Measurements from ENCODE around the gene ERBB4. TPM values are rescaled to one million over a fixed set of nuclear protein-coding genes. Genes with fewer than 3 reads are reported as not detected.

ERBB4 gene
- total and polyA plus RNA-seq, 10 of the 15 experiments (the other 5 are each of a cell fraction or from before 2014, with no cell fraction given), result under 0.01 to 0.23 (median 0.01) TPM; not detected in 4

DNA sequence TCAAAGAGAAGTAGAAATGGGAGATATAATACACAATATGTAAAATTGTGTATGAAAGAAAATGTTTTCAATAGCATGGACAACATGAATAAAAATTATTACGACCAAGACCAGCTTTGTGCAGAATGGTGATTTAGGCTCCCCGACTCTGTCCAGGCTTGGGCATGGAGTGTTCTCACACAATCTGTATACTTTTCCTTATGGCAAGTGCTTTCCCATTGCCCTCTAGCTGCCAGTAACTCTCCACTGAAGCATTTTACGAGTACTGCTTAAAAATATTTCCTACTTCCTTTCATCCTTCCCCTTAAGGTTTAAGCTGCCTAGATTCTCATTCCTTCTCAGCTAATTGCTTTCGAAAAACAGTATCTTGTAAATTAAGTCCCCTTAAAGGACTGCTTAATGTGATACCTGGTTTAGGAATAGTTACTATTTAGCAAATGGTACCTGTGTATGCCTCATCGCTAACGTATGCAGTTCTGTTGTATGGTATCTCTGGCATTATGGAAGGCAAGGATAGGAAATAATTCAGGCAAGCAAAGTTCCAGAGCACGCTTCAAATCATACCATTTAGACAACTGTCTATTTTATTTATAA is 714.6 kb downstream of the ERBB4 start (continued):
- TF ChIP-seq KLF5 (IDR thresholded peaks at IDR 0.05; ENCODE audit: partially characterized antibody) (no peak), HCFC1 (IDR thresholded peaks at IDR 0.05; ENCODE audit: low read length) (no peak), CBX3 (IDR thresholded peaks at IDR 0.05; ENCODE audit: borderline replicate concordance, low read depth) (no peak), MTA2 (IDR thresholded peaks at IDR 0.05; ENCODE audit: low read depth) (no peak)

DNA sequence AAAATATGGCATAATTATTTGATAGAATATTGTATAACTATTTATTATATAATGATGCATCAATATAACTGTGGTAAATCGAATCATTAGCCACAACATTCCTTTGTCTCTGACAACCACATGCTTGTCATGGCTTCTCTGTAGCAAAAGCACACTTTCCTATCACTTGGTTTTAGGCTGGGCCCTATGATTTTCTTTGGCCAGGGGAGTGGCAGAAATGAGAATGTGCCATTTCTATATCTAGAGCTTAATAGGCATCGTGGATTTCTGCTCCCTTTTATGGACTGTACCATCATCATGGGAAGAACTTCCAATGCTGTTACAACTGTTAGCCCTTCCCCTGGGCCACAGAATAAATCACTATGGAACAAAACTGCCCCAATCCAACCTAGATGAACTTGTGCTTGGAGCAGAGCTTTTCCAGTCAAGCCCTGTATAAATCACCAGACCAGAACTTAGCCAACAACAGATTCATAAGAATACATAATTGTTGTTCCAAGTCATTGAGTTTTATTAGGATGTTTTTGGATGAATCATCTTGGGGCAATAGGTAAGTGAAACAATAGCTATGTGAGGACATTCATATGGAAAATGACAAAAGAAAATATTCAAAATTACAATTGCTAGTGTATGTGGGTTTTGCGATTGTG is 715.8 kb downstream of the ERBB4 start:
- BruUV-seq (replicated peaks), result no TSS peak
- Histone ChIP-seq H3K4me3 (no peak overlapping the region), H3K27ac (ENCODE audit: control insufficient read depth, insufficient read depth) (no peak overlapping the region), H3K4me2 (ENCODE audit: control insufficient read depth, insufficient read depth) (no peak overlapping the region), H3K9ac (ENCODE audit: control insufficient read depth, insufficient read depth, low read length) (no peak overlapping the region), H3K27me3 (replicated peaks in 1 of 2; ENCODE audit: control insufficient read depth in 2 of 2, insufficient read depth in 2 of 2, low read length in 1 of 2) (no peaks in the 10 kb centered on the region), H3K36me3 (ENCODE audit: control insufficient read depth in 2 of 2, insufficient read depth in 2 of 2, low read length in 1 of 2) (no peaks in the 10 kb centered on the region), H2AFZ (ENCODE audit: control insufficient read depth, low read depth, low read length) (no peak overlapping the region), H3K79me2 (ENCODE audit: control insufficient read depth, insufficient read depth, low read length) (no peaks in the 10 kb centered on the region), H4K20me1 (ENCODE audit: control insufficient read depth, insufficient read depth) (no peaks in the 10 kb centered on the region), H3K4me1 (ENCODE audit: control insufficient read depth, insufficient read depth, low read length) (no peaks in the 10 kb centered on the region), H3K9me3 (replicated peaks; ENCODE audit: control insufficient read depth, insufficient read depth, low read length) (no peaks in the 10 kb centered on the region)
- ChIA-PET CTCF (no interaction called here), RAD21 (ENCODE audit: unreplicated experiment) (no interaction called here), SMC1A (ENCODE audit: uncharacterized antibody, unreplicated experiment) (no interaction called here), POLR2A (no interaction called here)
- DNase-seq (ENCODE audit: low read depth, low spot score), result no peak
- in situ Hi-C loops (cut with MboI), result no loop called here
- FAIRE-seq, result no peak
- WGBS (ENCODE audit: insufficient coverage, insufficient replicate concordance, low lambda C conversion rate, missing lambda C conversion rate), result 0% methylated on average over 3 of the region's 3 CpGs
- intact Hi-C loops (cut with micrococcal nuclease; ENCODE audit: unreplicated experiment), result no loop called here
- TF ChIP-seq IKZF2 (IDR thresholded peaks at IDR 0.05), result no peak
- TF ChIP-seq YY1 (IDR thresholded peaks at IDR 0.05; ENCODE audit: low read depth, low read length), result no peak
- TF ChIP-seq, protein P1, sequence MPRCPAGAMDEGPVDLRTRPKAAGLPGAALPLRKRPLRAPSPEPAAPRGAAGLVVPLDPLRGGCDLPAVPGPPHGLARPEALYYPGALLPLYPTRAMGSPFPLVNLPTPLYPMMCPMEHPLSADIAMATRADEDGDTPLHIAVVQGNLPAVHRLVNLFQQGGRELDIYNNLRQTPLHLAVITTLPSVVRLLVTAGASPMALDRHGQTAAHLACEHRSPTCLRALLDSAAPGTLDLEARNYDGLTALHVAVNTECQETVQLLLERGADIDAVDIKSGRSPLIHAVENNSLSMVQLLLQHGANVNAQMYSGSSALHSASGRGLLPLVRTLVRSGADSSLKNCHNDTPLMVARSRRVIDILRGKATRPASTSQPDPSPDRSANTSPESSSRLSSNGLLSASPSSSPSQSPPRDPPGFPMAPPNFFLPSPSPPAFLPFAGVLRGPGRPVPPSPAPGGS (IDR thresholded peaks at IDR 0.05; ENCODE audit: borderline replicate concordance, insufficient read depth, low read depth, low read length, poor library complexity, severe bottlenecking), result no peak
- TF ChIP-seq IRF4 (IDR thresholded peaks at IDR 0.05; ENCODE audit: low read depth, low read length), result no peak
- no peak for TF ChIP-seq MTA3 (IDR thresholded peaks at IDR 0.05; ENCODE audit: borderline replicate concordance, low read length)
- TF ChIP-seq SMARCA5 (IDR thresholded peaks at IDR 0.05), result no peak
- no peak for TF ChIP-seq SREBF1 (IDR thresholded peaks at IDR 0.05; ENCODE audit: low read length)
- TF ChIP-seq, protein P2, sequence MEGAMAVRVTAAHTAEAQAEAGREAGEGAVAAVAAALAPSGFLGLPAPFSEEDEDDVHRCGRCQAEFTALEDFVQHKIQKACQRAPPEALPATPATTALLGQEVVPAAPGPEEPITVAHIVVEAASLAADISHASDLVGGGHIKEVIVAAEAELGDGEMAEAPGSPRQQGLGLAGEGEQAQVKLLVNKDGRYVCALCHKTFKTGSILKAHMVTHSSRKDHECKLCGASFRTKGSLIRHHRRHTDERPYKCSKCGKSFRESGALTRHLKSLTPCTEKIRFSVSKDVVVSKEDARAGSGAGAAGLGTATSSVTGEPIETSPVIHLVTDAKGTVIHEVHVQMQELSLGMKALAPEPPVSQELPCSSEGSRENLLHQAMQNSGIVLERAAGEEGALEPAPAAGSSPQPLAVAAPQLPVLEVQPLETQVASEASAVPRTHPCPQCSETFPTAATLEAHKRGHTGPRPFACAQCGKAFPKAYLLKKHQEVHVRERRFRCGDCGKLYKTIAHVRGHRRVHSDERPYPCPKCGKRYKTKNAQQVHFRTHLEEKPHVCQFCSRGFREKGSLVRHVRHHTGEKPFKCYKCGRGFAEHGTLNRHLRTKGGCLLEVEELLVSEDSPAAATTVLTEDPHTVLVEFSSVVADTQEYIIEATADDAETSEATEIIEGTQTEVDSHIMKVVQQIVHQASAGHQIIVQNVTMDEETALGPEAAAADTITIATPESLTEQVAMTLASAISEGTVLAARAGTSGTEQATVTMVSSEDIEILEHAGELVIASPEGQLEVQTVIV (IDR thresholded peaks at IDR 0.05; ENCODE audit: borderline replicate concordance, partially characterized antibody), result no peak
- no peak for TF ChIP-seq POLR2AphosphoS5 (IDR thresholded peaks at IDR 0.05; ENCODE audit: low read length)
- ATAC-seq, result no peak
